Stomach (tissue), 9 donors: Measurements from ENCODE around the gene ENTPD2. TPM values are rescaled to one million over a fixed set of nuclear protein-coding genes. Genes with fewer than 3 reads are reported as not detected.

Experiments used
- DNase-seq, 2 donors: peaks; one replicate each; pipeline versions ENCODE4 v3.0.0 to v3.0.0-alpha.2; 2013 to 2019
- H3K27ac ChIP-seq, 5 donors: fragments of 200-600 bp in 4 of 5; sonication (generic) in 4 of 5; one replicate each; pipeline ENCODE4 v1.5.1; 2013 to 2019; ENCODE audit warnings: mild to moderate bottlenecking in 1 of 5, moderate library complexity in 1 of 5
- H3K27me3 ChIP-seq, 3 donors: fragments of 200-600 bp; sonication (generic); one replicate each; pipeline ENCODE4 v1.5.1; 2017 to 2019; ENCODE audit warnings: mixed run types in 1 of 3
- H3K36me3 ChIP-seq, 4 donors: fragments of 200-600 bp; sonication (generic); 1 replicate in 3 of 4; 2 replicates in 1 of 4; pipeline ENCODE4 v1.5.1; 2016 to 2019
- H3K4me1 ChIP-seq, 4 donors: fragments of 200-600 bp; sonication (generic); one replicate each; pipeline ENCODE4 v1.5.1; 2016 to 2019
- H3K4me3 ChIP-seq, 4 donors: fragments of 200-600 bp; sonication (generic) in 3 of 4; one replicate each; pipeline ENCODE4 v1.5.1; 2016 to 2019; ENCODE audit warnings: mild to moderate bottlenecking in 1 of 4
- H3K9me3 ChIP-seq, 4 donors: fragments of 200-600 bp; sonication (generic); one replicate each; pipeline ENCODE4 v1.5.1; 2016 to 2019
- CTCF ChIP-seq, 7 experiments: fragments of 450-650 bp in 4 of 7; fragments of 200-600 bp in 3 of 7; sonication (generic) in 3 of 7; IDR thresholded peaks; one replicate each; pipeline ENCODE4 v1.5.1; 2016 to 2019; ENCODE audit warnings: antibody characterized with exemption in 7 of 7, control low read depth in 2 of 7, mild to moderate bottlenecking in 1 of 7
- EP300 ChIP-seq: sonication (generic); formaldehyde crosslinking; IDR thresholded peaks from one replicate; pipeline ENCODE4 v1.6.1; 2017; ENCODE audit warnings: antibody characterized with exemption
- POLR2A ChIP-seq, 4 donors: fragments of 450-650 bp; IDR thresholded peaks; one replicate each; pipeline ENCODE4 v1.6.1; 2016; ENCODE audit warnings: antibody characterized with exemption in 4 of 4, control low read depth in 2 of 4, mild to moderate bottlenecking in 1 of 4, moderate library complexity in 1 of 4
- POLR2AphosphoS5 ChIP-seq, 3 donors: sonication (generic); formaldehyde crosslinking; IDR thresholded peaks; one replicate each; pipeline ENCODE4 v1.6.1; 2016; ENCODE audit warnings: antibody characterized with exemption in 3 of 3
- WGBS, 5 donors: extraction: QIAGEN DNeasy Blood & Tissue Kit in 3 of 5; methylation state at CpG; one replicate each; pipeline versions ENCODE4 v1.1.5 to v1.1.7; 2013 to 2018; 5-methylcytosine and 5-hydroxymethylcytosine counted together
- intact Hi-C: fragments of 100-400 bp; cut with DNase I; formaldehyde crosslinking; loops from one replicate; pipeline ENCODE4 v1.15.1; 2023; ENCODE audit warnings: low total_unique reads
- polyA plus RNA-seq, 3 donors: library from polyadenylated mRNA; stranded (reverse); fragments of 200-250 nt; gene quantifications; one replicate each; pipeline ENCODE4 v1.2.3, GENCODE V29; 2013
- total RNA-seq, 5 donors: library from RNA; depleted of rRNA; stranded (reverse); fragments of >200 nt; gene quantifications; one replicate each; pipeline versions ENCODE4 v1.1.0 to v1.2.3, GENCODE V29; 2014 to 2016
- donor health status: healthy with polysubstance abuse.
- donor health status: Bipolar disorder and iron deficiency.
- donor health status: healthy.

ENTPD2 gene
- total and polyA plus RNA-seq, 8 donors: 2.0 to 11.3 (median 3.5) TPM; not detected in 1

GRCh38 chr9:137049544-137050449, 4.1 kb downstream of the ENTPD2 start:
- H3K4me3 ChIP-seq: no peak overlapping the region
- H3K27me3 ChIP-seq: peaks cover 12 to 99% (median 70%) of the 10 kb centered on the region in 3 donors
- peak in 5 of 7 experiments; percentile 36 to 44 (median 40) for TF ChIP-seq CTCF (IDR thresholded peaks at IDR 0.05)
- TF ChIP-seq POLR2AphosphoS5 (IDR thresholded peaks at IDR 0.05): peak in 1 of 3 donors; percentile 12
- no peak for TF ChIP-seq EP300
- no peaks in the 10 kb centered on the region for H3K9me3 ChIP-seq
- H3K4me1 ChIP-seq: peaks cover 44 to 56% (median 56%) of the 10 kb centered on the region in 4 donors
- 36 to 56% (median 53%) methylated on average over 16 to 38 of the region's 38 CpGs for WGBS, 5 donors
- no peak overlapping the region for H3K27ac ChIP-seq
- peak; percentile 84 to 87 for DNase-seq
- intact Hi-C loops: no loop called here
- H3K36me3 ChIP-seq: no peaks in the 10 kb centered on the region

- Histone ChIP-seq H3K27ac (no peak overlapping the region), H3K4me3 (no peak overlapping the region), H3K36me3 (no peaks in the 10 kb centered on the region), H3K9me3 (no peaks in the 10 kb centered on the region), H3K27me3 (peaks cover 12 to 99% (median 70%) of the 10 kb centered on the region in 3 donors), H3K4me1 (peaks cover 44 to 56% (median 56%) of the 10 kb centered on the region in 4 donors)
- DNase-seq: peak in 1 of 2 donors; percentile 43
- WGBS, 5 donors: 38 to 64% (median 44%) methylated on average over 18 to 72 of the region's 72 CpGs
- intact Hi-C loops: no loop called here
- TF ChIP-seq POLR2AphosphoS5 (IDR thresholded peaks at IDR 0.05): no peak
- TF ChIP-seq EP300: no peak
These were observed 5.0 kb downstream of the ENTPD2 start for GRCh38 chr9:137048655-137049543.

GRCh38 chr9:137046088-137046787, 7.6 kb downstream of the ENTPD2 start, which contains the start of gene NPDC1:
Gene NPDC1, minus strand, starts transcription at chr9:137046177. Its CDS starts 188 bp downstream, at chr9:137045989.
- WGBS, 5 donors: 0 to 1% (median 1%) methylated on average over 31 to 57 of the region's 57 CpGs
- Histone ChIP-seq H3K27ac (peak within 1 kb of the TSS; percentile 73 to 84 (median 79)), H3K36me3 (peaks cover 0 to 8% (median under 1%) of the 10 kb centered on the region in 4 donors), H3K27me3 (peaks cover 8 to 81% (median 50%) of the 10 kb centered on the region in 3 donors), H3K4me1 (peaks cover 39 to 64% (median 56%) of the 10 kb centered on the region in 4 donors), H3K9me3 (no peaks in the 10 kb centered on the region), H3K4me3 (peak within 1 kb of the TSS; percentile 58 to 78 (median 66))
- intact Hi-C loops: no loop called here
- peak; percentile 90 to 94 for DNase-seq
- TF ChIP-seq CTCF (IDR thresholded peaks at IDR 0.05) (peak in 5 of 7 experiments; percentile 78 to 90 (median 88)), POLR2A (IDR thresholded peaks at IDR 0.05) (no peak), POLR2AphosphoS5 (IDR thresholded peaks at IDR 0.05) (peak in 1 of 3 donors; percentile 50), EP300 (no peak)

GRCh38 chr9:137045294-137046087, 8.4 kb downstream of the ENTPD2 start:
- intact Hi-C loops: no loop called here
- DNase-seq: peak in 1 of 2 donors; percentile 73
- Histone ChIP-seq H3K27ac (peak overlapping the region; percentile 73 to 84 (median 79)), H3K9me3 (no peaks in the 10 kb centered on the region), H3K4me3 (peak overlapping the region; percentile 58 to 78 (median 66)), H3K36me3 (peaks cover 4 to 16% (median 7%) of the 10 kb centered on the region in 4 donors), H3K27me3 (peaks cover 8 to 74% (median 50%) of the 10 kb centered on the region in 3 donors), H3K4me1 (peaks cover 39 to 64% (median 59%) of the 10 kb centered on the region in 4 donors)
- WGBS, 5 donors: 1 to 2% (median 2%) methylated on average over 54 to 96 of the region's 96 CpGs
- TF ChIP-seq CTCF (IDR thresholded peaks at IDR 0.05) (no peak), POLR2AphosphoS5 (IDR thresholded peaks at IDR 0.05) (no peak), EP300 (no peak), POLR2A (IDR thresholded peaks at IDR 0.05) (no peak)
